NCI-H1417 treated with DMSO at 0.1 percent for 48 hours (cell line): ENCODE results near the gene LACTB.
"Not testable (repeated sequence)": the region's sequence is repeated elsewhere in the genome, so short reads cannot be mapped to it uniquely, and the experiment has no call there.

Source experiments
- DNase-seq: peaks from one replicate; lab custom pipeline; 2025; lab: John Stamatoyannopoulos, UW

Gene LACTB

GRCh38 chr15:63089260-63090043, 32.2 kb upstream of the LACTB start:
- DNase-seq, result no peak

- no peak for DNase-seq
Observed at GRCh38 chr15:63090472-63090871, 31.2 kb upstream of the LACTB start.

GRCh38 chr15:63090887-63091286, 30.8 kb upstream of the LACTB start:
- DNase-seq, result no peak

- DNase-seq, result no peak
Observed at GRCh38 chr15:63091679-63092446, 29.8 kb upstream of the LACTB start.

GRCh38 chr15:63093486-63094205, 28.0 kb upstream of the LACTB start:
- no peak for DNase-seq

- DNase-seq, result no peak
Observed at GRCh38 chr15:63094495-63094931, 27.1 kb upstream of the LACTB start.

DNA sequence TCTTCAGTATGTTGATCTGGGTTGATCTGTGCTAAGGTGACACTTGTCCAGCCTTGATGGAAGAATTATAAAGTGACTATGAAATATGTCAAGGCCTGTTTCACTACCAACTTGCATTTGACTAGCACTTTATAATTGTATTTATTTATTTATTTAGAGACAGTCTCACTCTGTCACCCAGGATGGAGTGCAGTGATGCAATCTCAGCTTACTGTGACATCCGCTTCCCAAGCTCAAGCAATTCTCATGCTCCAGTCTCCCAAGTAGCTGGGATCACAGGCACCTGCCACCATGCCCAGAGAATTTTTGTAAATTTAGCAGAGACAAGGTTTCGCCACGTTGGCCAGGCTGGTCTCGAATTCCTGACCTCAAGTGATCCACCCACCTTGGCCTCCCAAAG, 25.5 kb upstream of the LACTB start:
- no peak for DNase-seq

DNA sequence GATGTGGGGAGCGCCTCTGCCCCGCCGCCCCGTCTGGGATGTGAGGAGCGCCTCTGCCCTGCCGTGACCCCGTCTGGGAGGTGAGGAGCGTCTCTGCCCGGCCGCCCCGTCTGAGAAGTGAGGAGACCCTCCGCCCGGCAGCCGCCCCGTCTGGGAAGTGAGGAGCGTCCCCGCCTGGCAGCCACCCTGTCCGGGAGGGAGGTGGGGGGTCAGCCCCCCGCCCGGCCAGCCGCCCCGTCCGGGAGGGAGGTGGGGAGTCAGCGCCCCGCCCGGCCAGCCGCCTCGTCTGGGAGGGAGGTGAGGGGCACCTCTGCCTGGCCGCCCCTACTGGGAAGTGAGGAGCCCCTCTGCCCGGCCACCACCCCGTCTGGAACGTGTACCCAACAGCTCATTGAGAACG, 22.8 kb upstream of the LACTB start:
- not testable (repeated sequence) for DNase-seq

GRCh38 chr15:63099581-63099980, 22.1 kb upstream of the LACTB start:
- DNase-seq, result not testable (repeated sequence)

DNA sequence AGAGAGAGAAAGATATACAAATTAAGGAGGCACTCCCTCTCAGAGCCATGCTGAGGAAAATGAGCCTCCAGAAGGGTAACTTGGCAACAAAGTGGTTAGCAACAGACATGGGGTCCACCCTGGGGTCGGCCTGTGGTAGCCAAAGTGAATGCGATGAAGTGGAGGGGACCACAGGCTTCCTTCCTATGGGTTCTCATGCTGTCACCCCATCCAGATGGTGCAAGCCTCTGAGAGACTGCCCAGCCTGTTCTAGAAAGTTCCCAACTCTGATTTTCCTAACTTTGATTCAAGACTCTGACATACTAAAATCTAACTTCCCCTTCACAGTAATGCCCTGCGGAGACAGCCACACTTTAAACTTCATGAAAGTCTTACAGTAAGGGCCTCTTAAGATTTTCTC, 18.2 kb upstream of the LACTB start:
- DNase-seq, result no peak

DNA sequence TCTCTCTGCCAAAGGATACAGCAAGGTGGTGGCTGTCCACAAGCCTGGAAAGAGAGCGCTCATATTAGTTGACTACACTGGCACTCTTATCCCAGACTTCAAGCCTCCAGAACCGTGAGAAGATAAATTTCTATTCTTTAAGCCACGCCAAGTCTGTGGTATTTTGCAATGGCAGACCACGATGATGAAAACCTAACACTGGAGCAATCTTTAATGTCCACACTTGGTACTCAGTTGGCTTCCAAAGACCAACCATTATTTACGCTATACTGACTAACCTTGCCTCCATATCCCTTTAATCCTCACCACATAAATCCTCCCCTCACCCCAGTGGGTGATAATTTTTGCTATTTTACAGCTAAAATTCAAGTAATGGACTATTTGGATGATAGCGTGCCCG, 16.9 kb upstream of the LACTB start:
- DNase-seq, result no peak

- DNase-seq, result not testable (repeated sequence)
Observed at GRCh38 chr15:63105354-63105753, 16.3 kb upstream of the LACTB start.

- DNase-seq, result no peak
Observed at GRCh38 chr15:63107895-63108546, 13.6 kb upstream of the LACTB start.

DNA sequence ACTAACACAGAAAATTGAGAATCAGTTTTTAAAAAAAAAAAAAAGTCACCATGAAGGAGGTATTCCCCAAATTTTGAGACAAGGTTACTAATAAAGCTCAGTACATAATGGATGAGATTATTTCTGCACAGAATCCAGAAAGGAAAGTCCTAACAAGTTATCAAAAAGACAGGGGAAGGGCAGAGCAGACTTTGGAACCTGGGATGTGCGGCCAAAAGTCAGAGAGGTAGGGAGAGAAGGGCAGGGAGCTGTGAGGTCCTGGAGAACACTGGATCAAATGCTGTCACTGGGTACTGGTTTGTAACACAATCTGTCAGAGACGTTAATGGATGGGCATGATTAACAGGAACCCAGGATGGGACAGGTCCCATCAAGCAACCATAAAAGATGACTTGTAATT, 12.2 kb upstream of the LACTB start:
- DNase-seq, result no peak

DNA sequence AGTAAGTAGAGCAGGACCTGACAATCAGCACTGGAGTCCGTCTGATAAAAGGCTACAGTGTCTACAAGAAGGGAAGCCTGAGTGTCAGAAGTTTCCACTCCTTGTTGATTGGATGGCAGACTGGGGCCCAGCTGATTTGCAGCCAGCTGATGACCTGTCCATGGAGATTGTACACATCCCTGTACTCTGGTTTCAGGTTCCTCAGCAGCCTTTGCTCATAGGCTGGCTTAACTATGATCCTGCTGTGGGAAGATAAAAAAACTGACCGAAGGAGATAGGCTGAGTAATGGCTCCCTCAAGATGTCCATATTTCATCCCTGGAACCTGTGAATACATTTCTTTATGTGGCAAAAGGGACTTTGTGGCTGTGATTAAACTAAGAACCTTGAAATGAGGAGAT, 11.7 kb upstream of the LACTB start:
- no peak for DNase-seq

DNA sequence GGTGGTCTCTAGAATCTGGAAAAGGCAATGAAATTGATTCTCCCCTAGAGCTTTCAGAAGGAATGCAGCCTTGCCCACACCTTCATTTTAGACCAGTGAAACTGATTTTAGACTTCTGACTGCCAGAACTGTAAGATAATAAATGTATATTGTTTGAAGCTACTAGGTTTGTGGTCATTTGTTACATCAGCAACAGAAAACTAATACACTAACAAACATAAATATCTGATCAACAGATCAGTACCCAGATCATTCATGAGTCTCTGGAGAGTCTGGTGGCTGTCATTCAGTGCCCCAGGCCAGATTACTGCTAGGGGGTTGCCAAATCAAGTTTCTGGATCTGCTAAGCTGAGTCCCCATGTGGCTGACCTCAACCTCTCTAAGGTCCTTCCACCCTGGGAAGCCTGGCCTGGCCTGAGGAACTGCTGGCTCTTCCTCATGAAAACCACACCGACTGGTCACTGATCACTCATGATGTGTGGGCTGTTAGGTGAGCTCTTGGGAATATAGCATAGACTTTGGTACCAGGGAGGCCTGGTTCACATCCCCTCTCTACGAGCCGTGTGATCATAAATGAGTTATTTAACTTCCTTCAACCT, 11.1 kb upstream of the LACTB start:
- DNase-seq, result no peak

GRCh38 chr15:63111481-63111880, 10.2 kb upstream of the LACTB start:
- DNase-seq, result no peak

DNA sequence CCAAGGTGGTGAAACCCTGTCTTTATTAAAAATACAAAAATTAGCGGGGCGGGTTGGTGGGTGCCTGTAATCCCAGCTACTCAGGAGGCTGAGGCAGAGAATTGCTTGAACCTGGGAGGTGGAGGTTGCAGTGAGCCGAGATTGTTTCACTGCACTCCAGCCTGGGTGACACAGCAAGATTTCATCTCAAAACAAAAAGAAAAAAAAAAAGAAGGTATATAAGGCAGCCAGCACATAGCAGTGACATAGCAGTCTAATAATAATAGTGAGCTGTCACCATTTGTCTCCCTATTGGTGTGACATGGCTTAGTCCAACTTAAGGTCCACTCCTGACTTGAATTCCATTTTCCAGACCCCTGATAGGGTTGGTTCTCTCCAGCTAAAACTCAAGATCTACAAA, 8.8 kb upstream of the LACTB start:
- DNase-seq, result no peak

GRCh38 chr15:63114465-63114864, 7.2 kb upstream of the LACTB start:
- no peak for DNase-seq

DNA sequence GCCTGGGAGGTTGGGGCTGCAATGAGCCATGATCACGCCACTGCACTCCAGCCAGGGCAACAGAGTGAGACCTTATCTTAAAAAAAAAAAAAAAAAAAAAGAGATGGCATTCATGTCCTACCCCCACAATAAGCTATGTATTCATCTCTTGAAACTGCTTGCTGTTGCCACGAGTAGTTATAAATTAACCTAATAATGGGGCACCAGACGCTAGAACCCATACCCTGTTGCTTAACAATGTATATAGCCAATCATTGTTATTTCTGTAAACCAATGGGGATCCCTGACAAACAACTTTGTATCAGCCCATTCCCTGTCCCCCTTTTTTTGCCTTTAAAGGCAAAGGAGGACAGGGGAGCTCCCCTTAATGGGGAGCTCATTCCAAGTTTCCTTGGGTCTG, 2.8 kb upstream of the LACTB start:
- DNase-seq, result no peak

DNA sequence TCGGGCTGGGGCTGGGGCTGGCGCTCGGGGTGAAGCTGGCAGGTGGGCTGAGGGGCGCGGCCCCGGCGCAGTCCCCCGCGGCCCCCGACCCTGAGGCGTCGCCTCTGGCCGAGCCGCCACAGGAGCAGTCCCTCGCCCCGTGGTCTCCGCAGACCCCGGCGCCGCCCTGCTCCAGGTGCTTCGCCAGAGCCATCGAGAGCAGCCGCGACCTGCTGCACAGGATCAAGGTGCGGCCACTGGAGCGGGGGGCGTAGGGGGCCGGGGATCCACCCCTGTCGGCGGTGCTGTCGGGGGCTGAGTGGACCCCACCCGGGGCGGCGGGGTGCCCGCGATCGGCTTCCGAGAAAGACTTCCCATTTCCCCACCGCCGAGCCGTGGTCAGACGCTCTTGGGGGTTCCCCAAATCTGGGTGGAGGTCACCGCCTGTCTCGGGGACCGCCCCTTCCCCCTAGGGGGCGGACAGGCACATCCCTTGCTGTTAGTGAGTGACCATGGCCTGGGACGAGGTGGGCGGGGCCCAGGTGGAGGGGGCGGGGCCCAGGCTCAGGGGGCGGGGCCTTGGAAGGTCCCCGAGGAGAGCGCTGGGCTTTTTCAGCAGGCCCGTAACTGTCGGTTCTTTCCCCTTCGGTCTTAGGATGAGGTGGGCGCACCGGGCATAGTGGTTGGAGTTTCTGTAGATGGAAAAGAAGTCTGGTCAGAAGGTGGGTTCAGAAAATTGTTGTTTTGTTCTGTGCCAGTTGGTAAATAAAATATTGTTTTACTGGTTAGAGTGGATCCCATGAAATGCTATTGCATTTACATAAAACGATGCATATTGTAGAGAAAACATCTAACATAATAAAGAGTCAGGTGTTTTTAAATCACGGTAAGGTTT, 578 bp downstream of the LACTB start:
- DNase-seq, result peak; percentile 17
